ENCODE data around the gene ZMIZ2. TPM values are rescaled to one million over a fixed set of nuclear protein-coding genes. Genes with fewer than 3 reads are reported as not detected.
"Not testable (repeated sequence)": the region's sequence is repeated elsewhere in the genome, so short reads cannot be mapped to it uniquely, and the experiment has no call there.

Gene ZMIZ2
- total RNA-seq, result 54.3 TPM

GRCh38 chr7:44748045-44748947 is at the start of gene ZMIZ2:
Gene ZMIZ2 (plus strand): TSS chr7:44748847. CDS start chr7:44756250, 7,403 bp downstream.
- DNase-seq (ENCODE audit: extremely low spot score in 2 of 2), result no peak
- H3K4me1 ChIP-seq, result peaks cover 35% of the 10 kb centered on the region
- H3K36me3 ChIP-seq, result no peaks in the 10 kb centered on the region
- peak within 1 kb of the TSS; percentile 91 for H3K27ac ChIP-seq
- H3K9me3 ChIP-seq, result no peaks in the 10 kb centered on the region
- H3K27me3 ChIP-seq, result no peaks in the 10 kb centered on the region
- intact Hi-C loops (cut with DNase I), result loop anchor here (5.0 kb wide), 2 partner anchors 94 to 166 kb away; partner anchors contain the start of gene TMED4
- peak in 1 of 2 donors; percentile 40 for TF ChIP-seq POLR2A (IDR thresholded peaks at IDR 0.05)
- TF ChIP-seq, protein P1, sequence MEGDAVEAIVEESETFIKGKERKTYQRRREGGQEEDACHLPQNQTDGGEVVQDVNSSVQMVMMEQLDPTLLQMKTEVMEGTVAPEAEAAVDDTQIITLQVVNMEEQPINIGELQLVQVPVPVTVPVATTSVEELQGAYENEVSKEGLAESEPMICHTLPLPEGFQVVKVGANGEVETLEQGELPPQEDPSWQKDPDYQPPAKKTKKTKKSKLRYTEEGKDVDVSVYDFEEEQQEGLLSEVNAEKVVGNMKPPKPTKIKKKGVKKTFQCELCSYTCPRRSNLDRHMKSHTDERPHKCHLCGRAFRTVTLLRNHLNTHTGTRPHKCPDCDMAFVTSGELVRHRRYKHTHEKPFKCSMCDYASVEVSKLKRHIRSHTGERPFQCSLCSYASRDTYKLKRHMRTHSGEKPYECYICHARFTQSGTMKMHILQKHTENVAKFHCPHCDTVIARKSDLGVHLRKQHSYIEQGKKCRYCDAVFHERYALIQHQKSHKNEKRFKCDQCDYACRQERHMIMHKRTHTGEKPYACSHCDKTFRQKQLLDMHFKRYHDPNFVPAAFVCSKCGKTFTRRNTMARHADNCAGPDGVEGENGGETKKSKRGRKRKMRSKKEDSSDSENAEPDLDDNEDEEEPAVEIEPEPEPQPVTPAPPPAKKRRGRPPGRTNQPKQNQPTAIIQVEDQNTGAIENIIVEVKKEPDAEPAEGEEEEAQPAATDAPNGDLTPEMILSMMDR (IDR thresholded peaks at IDR 0.05), result no peak
- peak in 1 of 2 donors; percentile 50 for TF ChIP-seq POLR2AphosphoS5 (IDR thresholded peaks at IDR 0.05; ENCODE audit: insufficient read depth in 1 of 2, low read depth in 1 of 2)
- H3K4me3 ChIP-seq, result peak within 1 kb of the TSS; percentile 79 to 93

GRCh38 chr7:44699598-44699997 is 49.0 kb upstream of the ZMIZ2 start:
- peaks cover 3 to 66% of the 10 kb centered on the region in 2 donors for H3K36me3 ChIP-seq
- DNase-seq (ENCODE audit: extremely low spot score in 2 of 2); intact Hi-C loops (cut with DNase I); H3K9me3 ChIP-seq; H3K4me1 ChIP-seq; H3K27me3 ChIP-seq; H3K27ac ChIP-seq; H3K4me3 ChIP-seq: not testable (repeated sequence)

DNA sequence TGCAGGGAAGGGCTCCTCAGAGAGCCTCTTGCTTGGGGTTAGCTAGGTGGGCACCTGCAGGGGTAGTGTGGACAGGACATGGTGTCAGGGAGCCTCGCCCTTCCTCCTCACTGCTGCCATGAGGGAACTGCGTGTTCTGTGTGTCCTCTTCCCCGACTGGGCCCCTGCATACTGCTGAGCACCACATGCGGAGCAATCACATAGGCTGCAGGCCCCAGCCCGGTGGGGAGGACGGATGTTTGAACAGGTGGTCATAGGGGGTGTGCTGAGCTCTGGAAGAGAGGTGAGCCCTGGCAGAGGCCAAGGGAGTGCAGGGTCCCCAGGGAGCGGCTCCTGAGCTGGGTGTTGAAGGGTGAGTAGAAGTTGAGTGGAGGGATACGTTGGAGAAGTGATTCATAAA is 48.3 kb upstream of the ZMIZ2 start:
- peaks cover 3 to 59% of the 10 kb centered on the region in 2 donors for H3K36me3 ChIP-seq

GRCh38 chr7:44703391-44703790 is 45.3 kb upstream of the ZMIZ2 start:
- H3K27ac ChIP-seq; H3K4me3 ChIP-seq; H3K9me3 ChIP-seq; H3K27me3 ChIP-seq; H3K4me1 ChIP-seq; intact Hi-C loops (cut with DNase I); DNase-seq (ENCODE audit: extremely low spot score in 2 of 2): not testable (repeated sequence)
- H3K36me3 ChIP-seq, result peaks cover 3 to 43% of the 10 kb centered on the region in 2 donors

More for the DNA sequence above, 48.3 kb upstream of the ZMIZ2 start:
- no peaks in the 10 kb centered on the region for H3K27me3 ChIP-seq
- TF ChIP-seq POLR2A (IDR thresholded peaks at IDR 0.05), result no peak
- TF ChIP-seq, protein P1 (IDR thresholded peaks at IDR 0.05), result no peak
- TF ChIP-seq POLR2AphosphoS5 (IDR thresholded peaks at IDR 0.05; ENCODE audit: insufficient read depth in 1 of 2, low read depth in 1 of 2), result no peak
- H3K4me3 ChIP-seq, result no peak overlapping the region
- no peak overlapping the region for H3K27ac ChIP-seq
- no peaks in the 10 kb centered on the region for H3K9me3 ChIP-seq
- DNase-seq (ENCODE audit: extremely low spot score in 2 of 2), result no peak
- no peaks in the 10 kb centered on the region for H3K4me1 ChIP-seq
- intact Hi-C loops (cut with DNase I), result no loop called here

- H3K36me3 ChIP-seq, result peaks cover 3 to 42% of the 10 kb centered on the region in 2 donors
- TF ChIP-seq, protein P1 (IDR thresholded peaks at IDR 0.05), result no peak
- no peak for TF ChIP-seq POLR2A (IDR thresholded peaks at IDR 0.05)
- no peak for TF ChIP-seq POLR2AphosphoS5 (IDR thresholded peaks at IDR 0.05; ENCODE audit: insufficient read depth in 1 of 2, low read depth in 1 of 2)
- DNase-seq (ENCODE audit: extremely low spot score in 2 of 2), result no peak
- H3K9me3 ChIP-seq, result no peaks in the 10 kb centered on the region
- no peak overlapping the region for H3K27ac ChIP-seq
- no peak overlapping the region for H3K4me3 ChIP-seq
- H3K4me1 ChIP-seq, result no peaks in the 10 kb centered on the region
- intact Hi-C loops (cut with DNase I), result no loop called here
- H3K27me3 ChIP-seq, result no peaks in the 10 kb centered on the region
These were observed 44.7 kb upstream of the ZMIZ2 start for GRCh38 chr7:44703921-44704320.

DNA sequence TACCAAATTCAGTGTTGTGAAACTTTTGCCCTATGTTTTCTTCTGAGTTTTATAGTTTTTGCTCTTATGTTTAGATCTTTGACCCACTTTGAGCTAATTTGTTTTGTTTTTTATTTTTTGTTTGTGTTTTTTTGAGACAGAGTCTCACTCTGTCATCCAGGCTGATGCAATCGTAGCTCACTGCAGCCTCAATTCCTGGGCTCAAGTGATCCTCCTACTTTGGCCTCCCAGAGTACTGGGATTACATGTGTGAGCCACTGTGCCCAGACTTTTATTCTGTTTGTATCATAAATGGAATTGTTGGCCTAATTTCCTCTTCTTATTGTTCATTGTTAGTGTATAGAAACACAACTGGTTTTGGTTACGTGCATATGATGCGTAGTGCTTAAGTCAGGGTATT is 43.2 kb upstream of the ZMIZ2 start:
- Histone ChIP-seq H3K27ac (no peak overlapping the region), H3K4me1 (no peaks in the 10 kb centered on the region), H3K9me3 (no peaks in the 10 kb centered on the region), H3K4me3 (no peak overlapping the region), H3K36me3 (peaks cover 3 to 38% of the 10 kb centered on the region in 2 donors), H3K27me3 (no peaks in the 10 kb centered on the region)
- TF ChIP-seq POLR2AphosphoS5 (IDR thresholded peaks at IDR 0.05; ENCODE audit: insufficient read depth in 1 of 2, low read depth in 1 of 2) (no peak), POLR2A (IDR thresholded peaks at IDR 0.05) (no peak)
- TF ChIP-seq, protein P1 (IDR thresholded peaks at IDR 0.05), result no peak
- intact Hi-C loops (cut with DNase I), result no loop called here
- DNase-seq (ENCODE audit: extremely low spot score in 2 of 2), result no peak

Measured in vagina (tissue), 2 donors.